K562 (cell line): ENCODE data around the gene GABARAPL2. TPM values are rescaled to one million over a fixed set of nuclear protein-coding genes. Genes with fewer than 3 reads are reported as not detected.

Experiments
- ATF7 ChIP-seq: fragments of 450-650 bp; IDR thresholded peaks from 2 replicates; pipeline ENCODE4 v1.7.1; 2014; ENCODE audit warnings: mild to moderate bottlenecking, moderate library complexity
- CSDE1 ChIP-seq, 2 experiments: fragments of 450-650 bp; IDR thresholded peaks; 2 replicates each; pipeline ENCODE4 v1.6.1; 2016; ENCODE audit warnings: mild to moderate bottlenecking in 1 of 2
- DACH1 ChIP-seq: fragments of 450-650 bp; IDR thresholded peaks from 2 replicates; pipeline ENCODE4 v1.6.1; 2018; ENCODE audit not compliant: partially characterized antibody
- E2F5 ChIP-seq: sonication (generic); formaldehyde crosslinking; IDR thresholded peaks from 2 replicates; pipeline ENCODE4 v1.8.0; 2022; ENCODE audit warnings: mild to moderate bottlenecking, missing genetic modification reagents
- EHMT2 ChIP-seq: fragments of 450-650 bp; IDR thresholded peaks from 2 replicates; pipeline ENCODE4 v1.6.1; 2018; ENCODE audit warnings: antibody characterized with exemption
- GABPA ChIP-seq: fragments of 200-800 bp; sonication (Bioruptor generic); conservative IDR thresholded peaks from 2 replicates; pipeline ENCODE4 v1.6.1; 2016; ENCODE audit warnings: low read depth, missing genetic modification characterization, missing compliant biosample characterization
- GTF2E2 ChIP-seq: fragments of 200-800 bp; sonication (Bioruptor generic); IDR thresholded peaks from 2 replicates; pipeline ENCODE4 v1.6.1; 2016; ENCODE audit warnings: missing genetic modification characterization, missing compliant biosample characterization
- MTF1 ChIP-seq: fragments of 250-450 bp; sonication (Bioruptor Pico); IDR thresholded peaks from 2 replicates; pipeline ENCODE4 v1.9.0; 2021; ENCODE audit warnings: moderate library complexity, mild to moderate bottlenecking, inconsistent platforms, borderline replicate concordance
- NFIC ChIP-seq: fragments of 450-650 bp; IDR thresholded peaks from 2 replicates; pipeline ENCODE4 v1.6.1; 2017; ENCODE audit warnings: mild to moderate bottlenecking, inconsistent platforms
- PKNOX1 ChIP-seq: fragments of 450-650 bp; IDR thresholded peaks from 2 replicates; pipeline ENCODE4 v1.6.1; 2016
- POLR2AphosphoS5 ChIP-seq: IDR thresholded peaks from 2 replicates; pipeline ENCODE4 v1.6.1; 2011; ENCODE audit warnings: mild to moderate bottlenecking, low read depth, low read length, moderate library complexity; ENCODE audit not compliant: control insufficient read depth, insufficient read depth
- POLR2B ChIP-seq: fragments of 450-650 bp; IDR thresholded peaks from 2 replicates; pipeline ENCODE4 v1.6.1; 2018; ENCODE audit warnings: low read depth; ENCODE audit not compliant: partially characterized antibody
- RBM15 ChIP-seq: fragments of 200-400 bp; formaldehyde crosslinking; IDR thresholded peaks from 2 replicates; pipeline ENCODE4 v1.6.1; 2018; ENCODE audit warnings: mild to moderate bottlenecking, low read length, moderate library complexity; ENCODE audit not compliant: insufficient read depth
- RNF219 ChIP-seq: fragments of 250-450 bp; sonication (Bioruptor Pico); IDR thresholded peaks from 2 replicates; pipeline ENCODE4 v1.5.0; 2022; ENCODE audit warnings: mild to moderate bottlenecking
- STAT5A ChIP-seq: IDR thresholded peaks from 2 replicates; pipeline ENCODE4 v1.6.1; 2012; ENCODE audit warnings: low read length, inconsistent platforms, borderline replicate concordance
- STAT5B ChIP-seq: fragments of 250-450 bp; sonication (Bioruptor Pico); IDR thresholded peaks from 2 replicates; pipeline ENCODE4 v1.8.0; 2021; ENCODE audit warnings: mild to moderate bottlenecking, inconsistent platforms
- TAF1 ChIP-seq: IDR thresholded peaks from 2 replicates; pipeline ENCODE4 v1.6.1; 2011; ENCODE audit warnings: mild to moderate bottlenecking, low read length, moderate library complexity; ENCODE audit not compliant: insufficient read depth, control insufficient read depth, severe bottlenecking; ENCODE audit errors: extremely low read depth
- TAF7 ChIP-seq: fragments of 450-650 bp; IDR thresholded peaks from 2 replicates; pipeline ENCODE4 v1.6.1; 2016; ENCODE audit warnings: missing genetic modification characterization, missing compliant biosample characterization
- TEAD4 ChIP-seq, 2 experiments: sonication (generic) in 1 of 2; formaldehyde crosslinking in 1 of 2; IDR thresholded peaks; 2 replicates each; pipeline versions ENCODE4 v1.6.1 to v1.8.0; 2012 to 2022; ENCODE audit warnings: borderline replicate concordance in 1 of 2, inconsistent platforms in 1 of 2, low read length in 1 of 2, mild to moderate bottlenecking in 1 of 2, missing genetic modification reagents in 1 of 2
- U2AF2 ChIP-seq: fragments of 200-400 bp; formaldehyde crosslinking; optimal IDR thresholded peaks from 2 replicates; pipeline ENCODE3; 2017; ENCODE audit warnings: low read depth, mild to moderate bottlenecking, low read length
- VEZF1 ChIP-seq: fragments of 200-800 bp; sonication (Bioruptor generic); IDR thresholded peaks from 2 replicates; pipeline ENCODE4 v1.6.1; 2017; ENCODE audit warnings: missing genetic modification characterization, missing compliant biosample characterization
- ZNF197 ChIP-seq: fragments of 200-800 bp; sonication (Bioruptor generic); IDR thresholded peaks from 2 replicates; pipeline ENCODE4 v1.6.1; 2016; ENCODE audit warnings: low read depth, missing genetic modification characterization, missing compliant biosample characterization
- polyA plus RNA-seq, 8 experiments: library from polyadenylated mRNA; depleted of rRNA in 4 of 8; stranded (reverse) in 5 of 8; unstranded in 3 of 8; fragments of >200 nt; fragmentation: Nextera tagmentation in 2 of 8; fragmentation: Illumina TruSeq in 1 of 8; extraction: Ambion mirVana in 2 of 8; extraction: Trizol in 1 of 8; gene quantifications; 2 replicates each; pipeline versions ENCODE4 v1.2.1 to v1.2.3, GENCODE V29; 2011 to 2014; ENCODE audit warnings: inconsistent platforms in 1 of 8, missing spikeins in 1 of 8
- total RNA-seq, 7 experiments: library from RNA; depleted of rRNA in 6 of 7; stranded (reverse); fragments of >200 nt in 6 of 7; fragmentation: Illumina TruSeq in 2 of 7; extraction: Trizol in 2 of 7; gene quantifications; 2 replicates each; pipeline versions ENCODE4 v1.2.1 to v1.2.3, GENCODE V29; 2011 to 2021; ENCODE audit warnings: low replicate concordance in 1 of 7

The GABARAPL2 gene
- total and polyA plus RNA-seq, 9 of the 15 experiments (the other 6 are each of a cell fraction or from before 2014, with no cell fraction given) = 42.1 to 288 (median 91.8) TPM

GRCh38 chr16:75559564-75560372 is 6.4 kb upstream of the GABARAPL2 start (continued):
- TF ChIP-seq TEAD4 (IDR thresholded peaks at IDR 0.05; ENCODE audit: low read length) = no peak
- TF ChIP-seq TEAD4 (CRISPR knock-in tag; IDR thresholded peaks at IDR 0.05; ENCODE audit: borderline replicate concordance) = no peak
- no peak for TF ChIP-seq MTF1 (CRISPR knock-in tag)
- TF ChIP-seq RBM15 = no peak
- TF ChIP-seq TAF7 (tag) = peak; percentile 40
- peak; percentile 57 for TF ChIP-seq POLR2B
- TF ChIP-seq E2F5 (CRISPR knock-in tag) = no peak
- peak; percentile 67 for TF ChIP-seq TAF1
- TF ChIP-seq PKNOX1 = peak; percentile 76
- TF ChIP-seq CSDE1 (IDR thresholded peaks at IDR 0.05) = no peak
- TF ChIP-seq GTF2E2 (tag) = no peak; the same call in 1 of the 2 replicates
- TF ChIP-seq GABPA = no peak; the same call in 1 of the 2 replicates
- peak; percentile 33; the same call in 1 of the 2 replicates for TF ChIP-seq ATF7
- TF ChIP-seq VEZF1 = 0 out of 2 replicates have a peak, but pooled peaks have one; percentile 24
- TF ChIP-seq ZNF197 (CRISPR knock-in tag) = no peak
- TF ChIP-seq U2AF2 = no peak
- no peak for TF ChIP-seq RNF219 (CRISPR knock-in tag)
- peak; percentile 85 for TF ChIP-seq DACH1
- TF ChIP-seq EHMT2 = peak; percentile 13; the same call in 1 of the 2 replicates
- TF ChIP-seq POLR2AphosphoS5 = peak; percentile 57
- peak; percentile 51 for TF ChIP-seq STAT5A
- 0 out of 2 replicates have a peak, but pooled peaks have one; percentile 7 for TF ChIP-seq NFIC
- no peak for TF ChIP-seq STAT5B (CRISPR knock-in tag)
